T-helper 2 cell (primary cell): Measurements from ENCODE around the gene EFNA5.

Source experiments
- DNase-seq, 5 experiments: peaks; one replicate each; pipeline versions ENCODE4 v3.0.0 to v3.0.0-alpha.2; 2012 to 2022

EFNA5 gene

GRCh38 chr5:107567901-107568671, 102.7 kb downstream of the EFNA5 start:
- no peak for DNase-seq

GRCh38 chr5:107566986-107567385, 103.8 kb downstream of the EFNA5 start:
- DNase-seq = no peak

DNA sequence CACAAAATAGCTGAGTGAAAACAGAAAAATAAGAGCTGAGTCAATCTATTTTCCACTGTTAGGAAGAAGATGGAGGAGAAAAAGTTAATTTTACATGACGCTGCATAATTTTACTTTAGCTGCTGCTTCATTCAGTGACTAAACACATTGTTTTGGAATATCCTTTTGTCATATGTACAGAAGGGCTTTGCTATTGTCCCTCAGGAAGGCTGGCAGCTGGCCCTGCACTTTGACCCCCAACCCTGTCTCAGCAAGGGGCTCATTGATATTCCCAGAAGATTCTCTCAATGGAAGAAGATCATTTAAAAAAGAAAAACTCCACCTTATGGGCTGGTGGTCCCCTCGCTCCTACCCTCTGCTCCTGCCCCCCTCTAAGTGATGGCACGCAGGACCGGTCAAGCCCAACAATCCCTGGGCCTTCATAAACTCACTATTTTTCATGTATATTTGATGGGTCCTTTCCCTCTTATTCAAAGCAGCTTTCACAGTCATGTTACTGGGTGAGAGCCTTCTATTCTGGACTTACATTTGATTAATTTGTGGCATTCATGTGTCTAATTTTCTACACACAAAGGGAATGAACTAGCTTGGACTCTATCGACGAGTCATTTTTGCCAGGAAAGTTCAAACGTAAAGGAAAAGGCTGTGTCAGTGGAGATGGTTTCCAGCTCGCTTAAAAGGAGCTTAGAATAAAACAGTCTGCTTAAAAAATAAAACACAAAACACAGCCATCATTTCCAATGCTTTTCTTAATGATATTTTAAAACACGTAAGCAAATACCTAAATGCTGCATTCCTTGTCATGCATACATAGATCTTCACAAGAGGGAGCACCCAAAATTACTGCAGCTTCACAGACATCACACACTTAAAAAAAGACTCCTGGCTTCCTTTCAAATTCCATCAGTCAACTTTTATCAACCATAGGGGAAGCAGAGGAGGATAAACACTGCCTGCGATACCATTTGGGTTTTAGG, 104.7 kb downstream of the EFNA5 start:
- no peak for DNase-seq

DNA sequence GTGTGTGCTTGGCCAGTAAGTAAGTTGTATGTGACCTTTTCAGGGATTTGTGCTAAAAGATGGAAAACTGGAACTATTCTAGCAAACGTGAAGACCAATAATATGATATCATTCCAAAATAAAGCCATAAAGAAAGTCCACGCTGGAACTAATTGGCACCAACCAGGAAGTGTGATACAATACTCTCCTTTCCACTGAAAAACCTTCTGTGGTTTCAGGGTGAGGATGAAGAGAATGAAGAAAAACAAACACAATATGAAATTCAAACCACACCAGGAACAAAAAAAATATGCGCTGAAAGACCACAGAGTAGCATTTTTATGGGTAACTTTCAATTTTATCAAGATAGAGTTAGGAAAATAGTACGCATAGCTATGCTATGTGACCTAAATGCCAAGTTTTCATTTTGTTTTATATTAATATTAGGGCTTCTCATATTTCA, 105.8 kb downstream of the EFNA5 start:
- no peak for DNase-seq

GRCh38 chr5:107563959-107564544, 106.7 kb downstream of the EFNA5 start:
- no peak for DNase-seq

DNA sequence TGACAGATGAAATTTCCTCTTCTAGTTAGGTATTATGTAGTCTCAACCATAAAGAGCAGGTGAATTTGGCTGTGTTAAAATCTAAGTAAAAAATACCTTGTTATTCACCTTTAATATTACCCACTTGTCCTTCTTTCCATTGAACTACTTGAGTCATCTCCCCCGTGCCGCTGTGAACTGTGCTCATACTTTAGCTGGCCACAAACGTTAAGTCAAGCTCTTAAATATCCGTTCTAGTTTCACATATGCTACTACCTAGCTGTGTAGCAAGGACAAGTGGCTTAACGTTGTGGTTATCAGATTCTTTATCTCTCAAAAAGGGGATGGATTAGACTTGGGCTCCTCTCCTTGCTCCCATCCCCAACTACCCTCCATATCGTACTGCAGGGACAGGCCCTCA, 110.4 kb downstream of the EFNA5 start:
- DNase-seq = no peak

DNA sequence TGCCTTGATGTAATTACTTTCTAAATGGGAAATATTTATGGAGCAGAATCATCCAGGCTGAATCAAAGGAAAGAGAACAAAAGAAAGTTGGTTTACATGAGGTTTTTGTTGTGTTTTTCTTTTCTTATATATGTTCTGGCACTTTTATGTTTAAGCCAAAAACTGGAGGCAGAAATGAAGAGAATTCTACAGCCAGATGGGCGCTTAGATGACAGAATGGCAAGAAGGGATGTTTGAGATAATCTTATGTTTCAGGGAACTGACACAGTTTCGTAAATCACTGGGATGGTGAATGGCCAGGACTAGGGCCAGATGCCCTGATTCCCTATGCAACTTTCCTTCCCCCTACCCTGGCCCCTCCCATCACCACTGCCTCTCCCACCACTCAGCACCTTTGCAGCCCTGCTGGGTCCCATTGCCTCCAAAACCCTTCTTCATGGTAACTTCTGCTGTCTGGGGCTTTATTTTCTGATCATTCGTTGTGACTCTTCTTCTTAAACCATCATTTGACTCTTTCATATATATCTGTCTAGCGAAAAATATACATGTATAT, 111.8 kb downstream of the EFNA5 start:
- DNase-seq = no peak

DNA sequence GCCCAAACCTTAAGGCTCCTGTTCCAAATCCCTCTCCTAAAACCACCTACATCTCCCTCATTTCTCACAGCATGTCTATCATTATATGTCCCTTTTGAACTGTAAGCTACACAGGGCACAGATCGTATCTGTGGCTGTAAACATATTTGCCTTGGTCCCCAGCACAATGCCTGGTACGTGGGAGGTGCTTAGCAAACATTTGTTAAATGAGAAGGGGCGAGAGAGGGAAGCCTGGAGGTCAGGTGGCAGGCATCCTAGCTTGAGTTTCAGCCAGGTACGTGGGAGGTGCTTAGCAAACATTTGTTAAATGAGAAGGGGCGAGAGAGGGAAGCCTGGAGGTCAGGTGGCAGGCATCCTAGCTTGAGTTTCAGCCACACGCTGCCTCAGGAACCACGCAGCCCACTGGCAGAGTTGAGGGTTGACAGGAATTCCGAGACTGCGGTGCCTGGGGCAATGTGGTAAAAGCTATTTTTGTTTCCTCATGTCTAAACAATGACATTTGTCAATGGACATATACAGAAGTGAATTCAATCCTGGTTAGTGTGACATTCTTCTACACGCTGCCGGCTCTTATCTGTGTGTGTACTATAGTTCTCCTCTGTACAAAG, 113.6 kb downstream of the EFNA5 start:
- no peak for DNase-seq

GRCh38 chr5:107556575-107556974, 114.2 kb downstream of the EFNA5 start:
- no peak for DNase-seq

DNA sequence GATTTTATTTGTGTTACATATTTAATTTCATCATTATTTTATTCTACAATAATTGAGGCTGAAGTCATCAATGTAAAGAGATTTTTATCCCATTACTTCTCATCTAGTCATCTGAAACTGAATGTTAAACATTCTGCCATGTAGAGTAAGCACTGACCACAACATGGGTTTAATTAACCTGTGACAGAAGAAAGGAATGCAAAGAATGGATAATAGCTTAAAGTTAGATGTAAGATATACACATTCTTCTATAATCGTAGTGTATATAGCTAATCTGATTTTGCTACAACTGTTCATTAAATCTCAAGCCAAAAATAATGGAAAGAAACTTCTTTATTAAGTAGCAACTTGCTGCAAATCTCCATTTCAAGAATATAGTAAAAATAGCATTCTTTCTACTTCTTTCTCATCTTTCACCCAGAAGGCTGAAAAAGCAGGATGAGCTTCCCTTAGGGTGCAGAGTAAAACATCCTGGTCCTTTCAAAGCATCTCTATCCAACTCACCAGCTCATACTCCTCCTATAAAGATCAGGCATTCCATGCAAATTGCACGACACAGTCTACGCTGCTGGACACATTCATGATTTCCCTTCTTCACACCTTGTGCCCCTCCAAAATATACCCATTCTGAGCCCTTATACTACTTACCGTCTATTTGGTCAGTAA, 115.2 kb downstream of the EFNA5 start:
- no peak for DNase-seq

- no peak for DNase-seq
Measured at GRCh38 chr5:107554776-107555424, 115.8 kb downstream of the EFNA5 start.

GRCh38 chr5:107553117-107553555, 117.6 kb downstream of the EFNA5 start:
- no peak for DNase-seq

- no peak for DNase-seq
Measured at GRCh38 chr5:107551088-107551487, 119.6 kb downstream of the EFNA5 start.

GRCh38 chr5:107549567-107549966, 121.2 kb downstream of the EFNA5 start:
- no peak for DNase-seq

- DNase-seq = no peak
Measured at GRCh38 chr5:107548477-107548876, 122.3 kb downstream of the EFNA5 start.

- no peak for DNase-seq
Measured at GRCh38 chr5:107546719-107547118, 124.0 kb downstream of the EFNA5 start.

DNA sequence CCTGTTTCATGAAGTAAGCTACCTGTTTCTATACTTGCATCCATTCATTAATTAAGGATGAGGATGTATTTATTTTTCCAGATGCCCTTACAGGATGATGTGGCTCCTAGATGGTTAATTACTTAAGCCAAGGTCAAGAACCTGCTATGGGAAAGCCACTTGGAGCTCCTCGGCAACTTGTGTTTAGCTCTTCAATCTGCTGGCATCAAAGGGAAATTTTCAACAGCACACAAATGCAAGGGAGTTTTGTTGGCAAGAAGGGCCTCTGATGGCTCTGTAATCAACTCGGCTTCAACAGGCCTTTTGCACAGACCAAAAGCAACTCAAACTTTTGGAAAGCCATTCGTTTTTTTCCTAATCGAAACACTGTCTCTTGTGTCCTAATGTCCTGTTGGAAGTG, 125.3 kb downstream of the EFNA5 start:
- DNase-seq = no peak

- no peak for DNase-seq
Measured at GRCh38 chr5:107544967-107545366, 125.8 kb downstream of the EFNA5 start.

DNA sequence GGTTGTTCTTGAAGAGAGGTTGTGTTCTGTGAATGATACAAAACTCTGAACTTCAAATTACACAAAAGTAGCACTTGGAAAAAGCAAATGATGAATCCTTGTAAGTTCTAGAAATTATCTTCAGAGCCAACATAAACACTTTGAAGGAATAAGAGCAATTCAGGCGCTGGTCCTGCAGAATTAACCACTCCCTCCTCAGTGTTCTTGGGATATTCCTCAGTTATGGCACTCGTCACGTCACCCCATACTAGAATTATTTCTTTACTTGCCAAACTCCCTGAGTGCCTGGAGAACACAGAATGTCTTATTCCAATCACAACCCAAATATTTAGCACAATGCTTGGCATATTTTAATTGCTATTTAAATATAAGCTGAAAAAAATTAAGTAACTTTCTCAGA, 126.3 kb downstream of the EFNA5 start:
- DNase-seq = no peak

GRCh38 chr5:107543868-107544267, 126.9 kb downstream of the EFNA5 start:
- DNase-seq = no peak

- no peak for DNase-seq
Measured at GRCh38 chr5:107542831-107543231, 127.9 kb downstream of the EFNA5 start.
